Neural progenitor cell (in vitro differentiated cells): ENCODE measurements around the gene SRGAP3.

Experiments used
- CTCF ChIP-seq: fragments of 200-600 bp; sonication (generic); IDR thresholded peaks from 2 replicates; pipeline ENCODE4 v1.5.1; 2017; ENCODE audit warnings: antibody characterized with exemption, mild to moderate bottlenecking
- EZH2 ChIP-seq: fragments of 200-600 bp; sonication (generic); IDR thresholded peaks from 2 replicates; pipeline ENCODE4 v1.6.1; 2017; ENCODE audit warnings: antibody characterized with exemption, mild to moderate bottlenecking, moderate library complexity

GRCh38 chr3:8997151-8997550 lies 252.3 kb downstream of the SRGAP3 start:
- no peak for TF ChIP-seq CTCF
- no peak for TF ChIP-seq EZH2
